GM23338 (cell line): ENCODE measurements around the gene OST4.

Source experiments
- CTCF ChIP-seq, 2 experiments: fragments of 200-600 bp in 1 of 2; sonication (generic) in 1 of 2; conservative IDR thresholded peaks; 2 replicates each; pipeline versions ENCODE4 v1.5.1 to v1.6.1; 2016 to 2017; ENCODE audit warnings: antibody characterized with exemption in 2 of 2, low read depth in 2 of 2, mild to moderate bottlenecking in 2 of 2, moderate library complexity in 1 of 2
- ZNF331 ChIP-seq: fragments of 250-450 bp; sonication (Bioruptor Pico); IDR thresholded peaks from 2 replicates; pipeline ENCODE4 v1.5.0; 2020; ENCODE audit warnings: low read depth, mild to moderate bottlenecking, moderate library complexity

DNA sequence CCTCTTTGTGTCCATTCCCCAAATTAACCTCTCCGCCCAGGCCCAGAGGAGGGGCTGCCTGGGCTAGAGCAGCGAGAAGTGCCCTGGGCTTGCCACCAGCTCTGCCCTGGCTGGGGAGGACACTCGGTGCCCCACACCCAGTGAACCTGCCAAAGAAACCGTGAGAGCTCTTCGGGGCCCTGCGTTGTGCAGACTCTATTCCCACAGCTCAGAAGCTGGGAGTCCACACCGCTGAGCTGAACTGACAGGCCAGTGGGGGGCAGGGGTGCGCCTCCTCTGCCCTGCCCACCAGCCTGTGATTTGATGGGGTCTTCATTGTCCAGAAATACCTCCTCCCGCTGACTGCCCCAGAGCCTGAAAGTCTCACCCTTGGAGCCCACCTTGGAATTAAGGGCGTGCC lies 28.6 kb upstream of the OST4 start:
- TF ChIP-seq CTCF (conservative IDR thresholded peaks at IDR 0.05; ENCODE audit: low read depth in 2 of 2): peak in 1 of 2 experiments; percentile 41; a peak in 2 of 4 replicates
- TF ChIP-seq ZNF331 (CRISPR knock-in tag): no peak
